ENCODE measurements around the gene GPR150. TPM values are rescaled to one million over a fixed set of nuclear protein-coding genes. Genes with fewer than 3 reads are reported as not detected.

Gene GPR150
- total RNA-seq, 1 experiment from 2014 or later = 0.54 TPM

- in situ Hi-C loops (cut with HindIII; ENCODE audit: low pct_unique_long_range_greater_than_20kb, low sequenced_read_pairs) (no loop called here), intact Hi-C loops (cut with micrococcal nuclease; ENCODE audit: unreplicated experiment) (no loop called here)
- H3K9me3 ChIP-seq (ENCODE audit: control insufficient read depth, insufficient read depth, low read depth, low read length) = no peaks in the 10 kb centered on the region
- TF ChIP-seq SIN3A (IDR thresholded peaks at IDR 0.05; ENCODE audit: borderline replicate concordance, insufficient read depth, low read depth, low read length) (no peak), TCF7L2 (IDR thresholded peaks at IDR 0.05; ENCODE audit: low read depth, low read length) (no peak), REST (IDR thresholded peaks at IDR 0.05; ENCODE audit: insufficient read depth in 1 of 2, low read depth in 2 of 2, low read length in 1 of 2) (no peak)
- H3K4me3 ChIP-seq (ENCODE audit: low read depth in 2 of 2, low read length in 2 of 2) = no peak overlapping the region
- no peaks in the 10 kb centered on the region for H3K36me3 ChIP-seq (ENCODE audit: control insufficient read depth, insufficient read depth, low read length)
- DNase-seq (ENCODE audit: low read depth, low spot score) = no peak
- no TSS peak for BruUV-seq (replicated peaks)
- no peak for ATAC-seq
- H3K27me3 ChIP-seq (ENCODE audit: control insufficient read depth, insufficient read depth, low read length) = no peaks in the 10 kb centered on the region
- H3K27ac ChIP-seq (ENCODE audit: low read length) = no peak overlapping the region
- ChIA-PET CTCF (no interaction called here), POLR2A (no interaction called here)
- H3K4me1 ChIP-seq (ENCODE audit: control insufficient read depth, insufficient read depth, low read length) = peaks cover 2% of the 10 kb centered on the region
Observed at GRCh38 chr5:95669540-95669939, 49.7 kb downstream of the GPR150 start.

- no peaks in the 10 kb centered on the region for H3K36me3 ChIP-seq (ENCODE audit: control insufficient read depth, insufficient read depth, low read length)
- POLR2A ChIA-PET = no interaction called here
- no TSS peak for BruUV-seq (replicated peaks)
- H3K4me3 ChIP-seq (ENCODE audit: low read depth in 2 of 2, low read length in 2 of 2) = no peak overlapping the region
- intact Hi-C loops (cut with micrococcal nuclease; ENCODE audit: unreplicated experiment) (no loop called here), in situ Hi-C loops (cut with HindIII; ENCODE audit: low pct_unique_long_range_greater_than_20kb, low sequenced_read_pairs) (no loop called here)
- no peak for DNase-seq (ENCODE audit: low read depth, low spot score)
- no peaks in the 10 kb centered on the region for H3K27me3 ChIP-seq (ENCODE audit: control insufficient read depth, insufficient read depth, low read length)
- no peaks in the 10 kb centered on the region for H3K4me1 ChIP-seq (ENCODE audit: control insufficient read depth, insufficient read depth, low read length)
- CTCF ChIA-PET = interaction anchor here (0.6 kb wide), 1 partner anchor 60 kb away, joined by 11 read pairs; no protein-coding TSS in a partner anchor
- no peaks in the 10 kb centered on the region for H3K9me3 ChIP-seq (ENCODE audit: control insufficient read depth, insufficient read depth, low read depth, low read length)
- no peak for TF ChIP-seq REST (IDR thresholded peaks at IDR 0.05; ENCODE audit: insufficient read depth in 1 of 2, low read depth in 2 of 2, low read length in 1 of 2)
- no peak for TF ChIP-seq TCF7L2 (IDR thresholded peaks at IDR 0.05; ENCODE audit: low read depth, low read length)
- no peak for TF ChIP-seq SIN3A (IDR thresholded peaks at IDR 0.05; ENCODE audit: borderline replicate concordance, insufficient read depth, low read depth, low read length)
- no peak for TF ChIP-seq CTCF (IDR thresholded peaks at IDR 0.05)
- TF ChIP-seq POLR2AphosphoS5 (IDR thresholded peaks at IDR 0.05; ENCODE audit: low read depth, low read length) = no peak
- H3K27ac ChIP-seq (ENCODE audit: low read length) = no peak overlapping the region
- ATAC-seq = no peak
Observed at GRCh38 chr5:95669985-95670384, 50.1 kb downstream of the GPR150 start.
